Adipose tissue (tissue), 3 donors: Measurements from ENCODE around the gene TRAPPC3. TPM values are rescaled to one million over a fixed set of nuclear protein-coding genes. Genes with fewer than 3 reads are reported as not detected.

Experiments
- H3K27ac ChIP-seq: one replicate; pipeline ENCODE4 v1.5.1; 2013; ENCODE audit warnings: low read depth, low read length
- WGBS, 3 donors: extraction: QIAGEN DNeasy Blood & Tissue Kit; methylation state at CpG; one replicate each; pipeline ENCODE4 v1.1.7; 2013; 5-methylcytosine and 5-hydroxymethylcytosine counted together
- polyA plus RNA-seq, 3 donors: library from polyadenylated mRNA; stranded (reverse); fragments of 200-250 nt; gene quantifications; one replicate each; pipeline ENCODE4 v1.2.3, GENCODE V29; 2013
- donor health status: healthy with polysubstance abuse.
- donor health status: Bipolar disorder and iron deficiency.
- donor health status: healthy.

The TRAPPC3 gene
- polyA plus RNA-seq, 3 donors, result 37.1 to 69.2 (median 58.5) TPM

GRCh38 chr1:36135330-36135667 lies 14.0 kb downstream of the TRAPPC3 start:
- no peak overlapping the region for H3K27ac ChIP-seq
- WGBS, 3 donors, result 31 to 60% (median 41%) methylated on average over 6 of the region's 6 CpGs

- 52 to 70% (median 60%) methylated on average over 7 of the region's 7 CpGs for WGBS, 3 donors
- H3K27ac ChIP-seq, result no peak overlapping the region
Measured at GRCh38 chr1:36134505-36135329, 14.6 kb downstream of the TRAPPC3 start.

GRCh38 chr1:36134031-36134430 lies 15.3 kb downstream of the TRAPPC3 start:
- no peak overlapping the region for H3K27ac ChIP-seq
- WGBS, 3 donors, result 56 to 88% (median 75%) methylated on average over 6 of the region's 6 CpGs

GRCh38 chr1:36133484-36133883 lies 15.8 kb downstream of the TRAPPC3 start:
- WGBS, 3 donors, result 49 to 80% (median 74%) methylated on average over 3 of the region's 3 CpGs
- no peak overlapping the region for H3K27ac ChIP-seq

- no peak overlapping the region for H3K27ac ChIP-seq
- WGBS, 3 donors, result 74 to 82% (median 78%) methylated on average over 3 of the region's 3 CpGs
Measured at GRCh38 chr1:36132029-36132428, 17.3 kb downstream of the TRAPPC3 start.

- no peak overlapping the region for H3K27ac ChIP-seq
- 87 to 93% (median 93%) methylated on average over 3 of the region's 3 CpGs for WGBS, 3 donors
Measured at GRCh38 chr1:36128905-36129206, 20.4 kb downstream of the TRAPPC3 start.

- H3K27ac ChIP-seq, result no peak overlapping the region
- WGBS, 3 donors, result 74 to 93% (median 90%) methylated on average over 11 of the region's 11 CpGs
Measured at GRCh38 chr1:36128126-36128904, 21.0 kb downstream of the TRAPPC3 start.

GRCh38 chr1:36126797-36127500 lies 22.3 kb downstream of the TRAPPC3 start:
- H3K27ac ChIP-seq, result no peak overlapping the region
- WGBS, 3 donors, result 50 to 70% (median 63%) methylated on average over 6 to 7 of the region's 7 CpGs

- no peak overlapping the region for H3K27ac ChIP-seq
- 84 to 86% (median 85%) methylated on average over 21 of the region's 21 CpGs for WGBS, 3 donors
Measured at GRCh38 chr1:36126005-36126716, 23.1 kb downstream of the TRAPPC3 start.

GRCh38 chr1:36125129-36125991 lies 23.9 kb downstream of the TRAPPC3 start, which contains the start of gene COL8A2:
Gene COL8A2, minus strand, starts transcription at chr1:36125222. Its CDS starts 24,980 bp downstream, at chr1:36100242.
- H3K27ac ChIP-seq, result no peak within 1 kb of the TSS
- WGBS, 3 donors, result 8 to 29% (median 12%) methylated on average over 23 to 75 of the region's 77 CpGs

- H3K27ac ChIP-seq, result no peak overlapping the region
- WGBS, 3 donors, result 22 to 32% (median 28%) methylated on average over 24 to 42 of the region's 42 CpGs
Measured at GRCh38 chr1:36124404-36125128, 24.7 kb downstream of the TRAPPC3 start.

GRCh38 chr1:36123356-36123755 lies 25.9 kb downstream of the TRAPPC3 start:
- 42 to 74% (median 49%) methylated on average over 8 of the region's 8 CpGs for WGBS, 3 donors
- no peak overlapping the region for H3K27ac ChIP-seq

GRCh38 chr1:36122062-36123030 lies 26.9 kb downstream of the TRAPPC3 start:
- no peak overlapping the region for H3K27ac ChIP-seq
- WGBS, 3 donors, result 82 to 87% (median 85%) methylated on average over 12 of the region's 12 CpGs

- 45 to 59% (median 57%) methylated on average over 9 of the region's 9 CpGs for WGBS, 3 donors
- no peak overlapping the region for H3K27ac ChIP-seq
Measured at GRCh38 chr1:36119456-36119855, 29.8 kb downstream of the TRAPPC3 start.

- WGBS, 3 donors, result 64 to 79% (median 72%) methylated on average over 10 of the region's 10 CpGs
- H3K27ac ChIP-seq, result no peak overlapping the region
Measured at GRCh38 chr1:36118447-36119204, 30.7 kb downstream of the TRAPPC3 start.
